PC-9 (cell line): ENCODE measurements around the gene S100A7. TPM values are rescaled to one million over a fixed set of nuclear protein-coding genes. Genes with fewer than 3 reads are reported as not detected.
"Not testable (repeated sequence)": the region's sequence is repeated elsewhere in the genome, so short reads cannot be mapped to it uniquely, and the experiment has no call there.

Experiments
- BruUV-seq: library from RNA; stranded (reverse); fragments of 400-500 nt; replicated peaks from 2 replicates; lab custom pipeline; 2021; lab: Mats Ljungman, UMichigan
- CTCF ChIA-PET: fragments of 300-600 bp; sonication (Branson Sonifier 250); formaldehyde crosslinking; loops from one replicate; lab custom pipeline; 2022; ENCODE audit warnings: antibody characterized with exemption; lab: Charles Lee
- POLR2A ChIA-PET: fragments of 300-600 bp; sonication (Branson Sonifier 250); formaldehyde crosslinking; loops from one replicate; lab custom pipeline; 2022; ENCODE audit warnings: antibody characterized with exemption; ENCODE audit not compliant: unreplicated experiment; lab: Charles Lee
- DNase-seq, 2 experiments: peaks; one replicate each; pipeline versions ENCODE4 v3.0.0 to v3.0.0-alpha.2; 2015 to 2022; ENCODE audit warnings: mixed read lengths in 1 of 2
- H2AFZ ChIP-seq: fragments of 200-600 bp; sonication (generic); 2 replicates; pipeline ENCODE4 v1.8.1; 2017; ENCODE audit warnings: antibody characterized with exemption
- H3F3A ChIP-seq: fragments of 200-600 bp; sonication (generic); 2 replicates; pipeline ENCODE4 v1.8.1; 2017; ENCODE audit warnings: antibody characterized with exemption, mild to moderate bottlenecking, low read depth; ENCODE audit not compliant: insufficient read depth
- H3K27ac ChIP-seq: fragments of 200-600 bp; sonication (generic); 2 replicates; pipeline ENCODE4 v1.6.1; 2016; ENCODE audit warnings: mixed run types
- H3K27me3 ChIP-seq: fragments of 200-600 bp; sonication (generic); 2 replicates; pipeline ENCODE4 v1.6.1; 2016; ENCODE audit warnings: low read depth, mixed run types; ENCODE audit not compliant: insufficient read depth
- H3K36me3 ChIP-seq: fragments of 200-600 bp; sonication (generic); 2 replicates; pipeline ENCODE4 v1.6.1; 2016; ENCODE audit warnings: low read depth, mixed run types
- H3K4me1 ChIP-seq: fragments of 200-600 bp; sonication (generic); replicated peaks from 2 replicates; pipeline ENCODE4 v1.6.1; 2016; ENCODE audit warnings: mixed run types; ENCODE audit not compliant: insufficient read depth
- H3K4me2 ChIP-seq: fragments of 200-600 bp; sonication (generic); 2 replicates; pipeline ENCODE4 v1.6.1; 2017; ENCODE audit warnings: mixed run types
- H3K4me3 ChIP-seq: fragments of 200-600 bp; sonication (generic); 2 replicates; pipeline ENCODE4 v1.6.1; 2016; ENCODE audit warnings: mixed run types
- H3K79me2 ChIP-seq: fragments of 200-600 bp; sonication (generic); 2 replicates; pipeline ENCODE4 v1.6.1; 2017; ENCODE audit warnings: low read depth, mixed run types
- H3K9me2 ChIP-seq: fragments of 200-600 bp; sonication (generic); 2 replicates; pipeline ENCODE4 v1.8.1; 2017; ENCODE audit warnings: mild to moderate bottlenecking; ENCODE audit not compliant: insufficient read depth
- H3K9me3 ChIP-seq: fragments of 200-600 bp; sonication (generic); 2 replicates; pipeline ENCODE4 v1.8.1; 2016; ENCODE audit warnings: low read depth; ENCODE audit not compliant: insufficient read depth
- H4K20me1 ChIP-seq: fragments of 200-600 bp; sonication (generic); 2 replicates; pipeline ENCODE4 v1.8.1; 2017; ENCODE audit not compliant: insufficient read depth
- EZH2 ChIP-seq: fragments of 200-600 bp; sonication (generic); IDR thresholded peaks from 2 replicates; pipeline ENCODE4 v1.8.0; 2017; ENCODE audit warnings: antibody characterized with exemption, low read depth
- intact Hi-C: fragments of 100-400 bp; cut with micrococcal nuclease; formaldehyde crosslinking; loops from one replicate; pipeline ENCODE4 v1.10.0; 2022; ENCODE audit not compliant: unreplicated experiment
- total RNA-seq: library from RNA; stranded (reverse); gene quantifications from 2 replicates; pipeline ENCODE4 v1.2.3, GENCODE V29; 2021
- TF ChIP-seq, protein P1 (sequence below): fragments of 200-600 bp; sonication (generic); conservative IDR thresholded peaks from 2 replicates; pipeline ENCODE4 v1.6.1; 2017; ENCODE audit warnings: mixed run types, antibody characterized with exemption, mild to moderate bottlenecking, moderate library complexity

Gene S100A7
- total RNA-seq, 1 experiment from 2014 or later = not detected

DNA sequence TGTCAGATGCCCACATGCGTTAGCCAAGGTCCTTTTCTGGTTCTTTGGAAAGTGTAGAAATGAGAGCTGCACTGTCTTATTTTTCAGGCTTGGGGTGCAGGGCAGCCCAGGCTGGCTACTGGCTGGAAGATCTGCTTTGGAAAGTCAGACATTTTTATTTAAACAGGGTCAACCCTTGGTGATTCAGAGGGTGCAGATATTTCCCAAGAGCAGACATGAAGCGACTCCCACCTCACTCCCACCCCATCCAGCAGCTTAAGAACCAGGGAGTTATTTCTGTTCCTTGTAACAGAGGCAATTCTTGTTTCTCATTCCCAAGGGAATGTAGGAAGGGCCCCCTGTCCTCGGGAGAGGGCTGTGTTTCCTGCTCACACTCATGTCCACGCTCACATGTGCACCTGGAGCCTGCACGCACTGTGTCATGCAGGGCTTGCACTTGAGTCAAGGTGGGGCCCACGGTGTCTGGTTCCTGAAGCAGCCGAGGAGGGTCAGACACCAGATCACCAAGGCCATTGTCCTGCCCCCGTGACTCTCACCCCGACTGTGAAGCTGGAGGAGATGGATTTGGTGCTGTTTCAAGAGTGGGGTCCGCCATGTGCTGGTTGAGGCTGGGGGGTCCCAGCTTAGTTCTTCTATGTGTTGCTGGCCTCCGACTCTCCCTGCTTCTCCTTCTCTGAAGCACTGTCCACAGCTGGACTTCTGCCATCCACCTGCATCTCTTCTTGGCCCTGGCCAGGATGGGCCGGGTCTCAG lies 43.1 kb downstream of the S100A7 start:
- no peaks in the 10 kb centered on the region for H3K4me1 ChIP-seq
- H3F3A ChIP-seq = no peaks in the 10 kb centered on the region
- intact Hi-C loops = no loop called here
- ChIA-PET CTCF (no interaction called here), POLR2A (no interaction called here)
- H3K4me3 ChIP-seq = no peak overlapping the region
- DNase-seq = no peak
- H4K20me1 ChIP-seq = no peaks in the 10 kb centered on the region
- no peak overlapping the region for H3K27ac ChIP-seq
- peaks cover 40% of the 10 kb centered on the region for H3K27me3 ChIP-seq
- no TSS peak for BruUV-seq
- no peaks in the 10 kb centered on the region for H3K9me3 ChIP-seq
- H3K4me2 ChIP-seq = no peak overlapping the region
- no peaks in the 10 kb centered on the region for H3K79me2 ChIP-seq
- no peak for TF ChIP-seq EZH2
- TF ChIP-seq, protein P1, sequence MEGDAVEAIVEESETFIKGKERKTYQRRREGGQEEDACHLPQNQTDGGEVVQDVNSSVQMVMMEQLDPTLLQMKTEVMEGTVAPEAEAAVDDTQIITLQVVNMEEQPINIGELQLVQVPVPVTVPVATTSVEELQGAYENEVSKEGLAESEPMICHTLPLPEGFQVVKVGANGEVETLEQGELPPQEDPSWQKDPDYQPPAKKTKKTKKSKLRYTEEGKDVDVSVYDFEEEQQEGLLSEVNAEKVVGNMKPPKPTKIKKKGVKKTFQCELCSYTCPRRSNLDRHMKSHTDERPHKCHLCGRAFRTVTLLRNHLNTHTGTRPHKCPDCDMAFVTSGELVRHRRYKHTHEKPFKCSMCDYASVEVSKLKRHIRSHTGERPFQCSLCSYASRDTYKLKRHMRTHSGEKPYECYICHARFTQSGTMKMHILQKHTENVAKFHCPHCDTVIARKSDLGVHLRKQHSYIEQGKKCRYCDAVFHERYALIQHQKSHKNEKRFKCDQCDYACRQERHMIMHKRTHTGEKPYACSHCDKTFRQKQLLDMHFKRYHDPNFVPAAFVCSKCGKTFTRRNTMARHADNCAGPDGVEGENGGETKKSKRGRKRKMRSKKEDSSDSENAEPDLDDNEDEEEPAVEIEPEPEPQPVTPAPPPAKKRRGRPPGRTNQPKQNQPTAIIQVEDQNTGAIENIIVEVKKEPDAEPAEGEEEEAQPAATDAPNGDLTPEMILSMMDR = no peak
- no peaks in the 10 kb centered on the region for H3K36me3 ChIP-seq
- no peaks in the 10 kb centered on the region for H3K9me2 ChIP-seq
- H2AFZ ChIP-seq = no peak overlapping the region

DNA sequence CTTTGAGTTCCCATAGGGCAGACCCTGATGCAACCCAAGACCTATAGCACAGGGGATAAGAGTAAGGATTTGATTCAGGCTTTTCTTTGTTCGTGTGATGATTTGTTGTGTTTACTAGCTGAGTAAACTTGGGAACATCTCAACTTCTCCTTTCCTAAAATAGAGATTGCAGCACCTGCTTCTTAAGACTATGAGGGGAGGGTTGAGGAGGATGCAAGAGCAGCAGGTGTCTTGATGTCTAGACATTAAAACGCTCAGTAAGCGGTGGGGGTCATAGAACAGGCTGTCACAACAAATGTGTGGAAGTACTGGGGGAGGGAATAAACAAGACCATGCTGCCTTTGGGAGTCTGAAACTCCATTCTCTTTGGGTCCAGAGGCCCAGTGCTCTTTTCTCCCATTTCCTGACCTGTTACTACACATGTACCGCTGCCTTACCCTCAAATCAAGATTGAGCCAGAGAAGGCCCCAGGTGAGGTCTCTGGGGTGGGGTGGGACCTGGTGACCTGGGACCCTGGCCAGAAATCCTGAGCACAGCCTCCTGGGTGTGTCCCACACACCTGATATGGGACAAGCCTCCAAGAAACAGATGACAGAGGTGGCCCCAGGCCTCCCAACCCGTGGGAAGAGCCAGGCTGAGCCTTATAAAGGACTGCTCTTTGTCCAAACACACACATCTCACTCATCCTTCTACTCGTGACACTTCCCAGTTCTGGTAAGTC lies 44.4 kb downstream of the S100A7 start, which contains the start of gene S100A7A:
S100A7A (plus strand) TSS at position 671 of the 721 bp plus-strand sequence. CDS start 1,563 bp downstream, outside the sequence.
- no peaks in the 10 kb centered on the region for H3F3A ChIP-seq
- H3K4me2 ChIP-seq = no peak within 1 kb of the TSS
- intact Hi-C loops = no loop called here
- no peak within 1 kb of the TSS for H3K4me3 ChIP-seq
- CTCF ChIA-PET = no interaction called here
- no peak for DNase-seq
- H3K36me3 ChIP-seq = no peaks in the 10 kb centered on the region
- H3K79me2 ChIP-seq = no peaks in the 10 kb centered on the region
- POLR2A ChIA-PET = no interaction called here
- no peaks in the 10 kb centered on the region for H3K4me1 ChIP-seq
- H3K27me3 ChIP-seq = peaks cover 35% of the 10 kb centered on the region
- H3K27ac ChIP-seq = no peak within 1 kb of the TSS
- BruUV-seq = no TSS peak
- no peaks in the 10 kb centered on the region for H3K9me3 ChIP-seq
- no peak for TF ChIP-seq EZH2
- TF ChIP-seq, protein P1 = no peak
- no peaks in the 10 kb centered on the region for H3K9me2 ChIP-seq
- no peak within 1 kb of the TSS for H2AFZ ChIP-seq
- H4K20me1 ChIP-seq = no peaks in the 10 kb centered on the region

DNA sequence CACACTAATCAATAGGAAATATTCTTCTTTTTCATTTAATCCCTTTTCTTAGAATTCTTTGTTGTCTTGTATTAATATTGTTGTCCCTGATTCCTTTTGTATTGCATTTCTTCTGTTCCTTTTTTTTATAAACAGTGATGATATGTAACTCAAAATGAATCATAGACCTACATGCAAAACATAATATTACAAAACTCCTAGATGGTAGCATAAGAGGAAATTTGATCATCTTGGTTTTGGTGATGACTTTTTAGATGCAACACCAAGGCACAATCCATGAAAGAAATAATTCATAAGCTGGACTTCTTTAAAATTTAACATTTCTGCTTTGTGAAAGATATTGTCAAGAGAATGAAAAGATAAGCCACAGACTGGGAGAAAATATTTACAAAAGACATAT lies 46.5 kb downstream of the S100A7 start:
- BruUV-seq, DNase-seq, H3K4me3 ChIP-seq, intact Hi-C loops, H3K9me2 ChIP-seq, H3K27ac ChIP-seq, H3K79me2 ChIP-seq, H3K4me1 ChIP-seq, H3F3A ChIP-seq, H3K4me2 ChIP-seq, CTCF ChIA-PET, H2AFZ ChIP-seq, POLR2A ChIA-PET, H4K20me1 ChIP-seq, H3K9me3 ChIP-seq, H3K36me3 ChIP-seq: not testable (repeated sequence)
- peaks cover 28% of the 10 kb centered on the region for H3K27me3 ChIP-seq

Other genes starting within 250 kb of the S100A7 start
- not detected in 2 replicates for gene PRR9, start 243.1 kb downstream of the S100A7 start, total RNA-seq
- gene LORICRIN, start 201.0 kb downstream of the S100A7 start, total RNA-seq = not detected in 2 replicates
- not detected in 2 replicates for gene PGLYRP3, start 147.7 kb downstream of the S100A7 start, total RNA-seq
- not detected in 2 replicates for gene PGLYRP4, start 111.8 kb downstream of the S100A7 start, total RNA-seq
- gene S100A9, start 102.8 kb downstream of the S100A7 start, total RNA-seq = 2.1 and 4.3 TPM in 2 replicates
- not detected in 2 replicates for gene S100A12, start 85.0 kb downstream of the S100A7 start, total RNA-seq
- gene S100A8, start 69.6 kb downstream of the S100A7 start, total RNA-seq = not detected in 2 replicates
- not detected in 2 replicates for gene S100A7A, start 44.1 kb downstream of the S100A7 start, total RNA-seq
- gene S100A6, start 75.3 kb upstream of the S100A7 start, total RNA-seq = 873 and 994 TPM in 2 replicates
- 7.2 and 11.1 TPM in 2 replicates for gene S100A5, start 80.3 kb upstream of the S100A7 start, total RNA-seq
- 303 and 346 TPM in 2 replicates for gene S100A4, start 85.2 kb upstream of the S100A7 start, total RNA-seq
- 1.5 and 2.4 TPM in 2 replicates for gene S100A3, start 88.6 kb upstream of the S100A7 start, total RNA-seq
- gene S100A2, start 105.2 kb upstream of the S100A7 start, total RNA-seq = 145 and 147 TPM in 2 replicates
- gene S100A16, start 152.5 kb upstream of the S100A7 start, total RNA-seq = 226 and 276 TPM in 2 replicates
- 411 and 486 TPM in 2 replicates for gene S100A14, start 155.7 kb upstream of the S100A7 start, total RNA-seq
- gene S100A13, start 166.9 kb upstream of the S100A7 start, total RNA-seq = 120 and 144 TPM in 2 replicates
- 0.46 and 1.0 TPM in 2 replicates for gene S100A1, start 167.8 kb upstream of the S100A7 start, total RNA-seq
- gene CHTOP, start 173.4 kb upstream of the S100A7 start, total RNA-seq = 75.1 and 83.9 TPM in 2 replicates
- gene SNAPIN, start 198.1 kb upstream of the S100A7 start, total RNA-seq = 25.4 and 29.5 TPM in 2 replicates
- 131 and 145 TPM in 2 replicates for gene ILF2, start 210.3 kb upstream of the S100A7 start, total RNA-seq
- gene NPR1, start 218.0 kb upstream of the S100A7 start, total RNA-seq = 0.53 and 0.98 TPM in 2 replicates